GM12864 (cell line): ENCODE measurements around the gene MIS12.

Experiments
- DNase-seq: peaks from one replicate; pipeline ENCODE4 v3.0.0-alpha.2; 2011; ENCODE audit warnings: low read depth
- H3K4me3 ChIP-seq: 2 replicates; pipeline ENCODE4 v1.5.1; 2011; ENCODE audit warnings: mild to moderate bottlenecking, low read depth, low read length, control low read depth
- CTCF ChIP-seq: IDR thresholded peaks from 2 replicates; pipeline ENCODE4 v1.5.1; 2011; ENCODE audit warnings: low read depth, mild to moderate bottlenecking, moderate library complexity, low read length, control low read depth, inconsistent platforms; ENCODE audit errors: missing control alignments

MIS12 gene

GRCh38 chr17:5486206-5487124, at the start of gene MIS12:
TSS of gene MIS12 (plus strand) at chr17:5486566. CDS start at chr17:5488863, 2,297 bp downstream.
- no peak for TF ChIP-seq CTCF
- H3K4me3 ChIP-seq = peak within 1 kb of the TSS; percentile 96
- peak; percentile 97 for DNase-seq

- peak overlapping the region; percentile 87 for H3K4me3 ChIP-seq
- no peak for DNase-seq
- TF ChIP-seq CTCF = no peak
Measured at GRCh38 chr17:5437721-5438317, 48.5 kb upstream of the MIS12 start.

GRCh38 chr17:5438716-5439445, 47.5 kb upstream of the MIS12 start, which contains the start of gene C1QBP:
TSS of gene C1QBP (minus strand) at chr17:5439155. CDS start at chr17:5439073, 82 bp downstream.
- DNase-seq = peak; percentile 78
- peak within 1 kb of the TSS; percentile 87 for H3K4me3 ChIP-seq
- peak; percentile 97 for TF ChIP-seq CTCF

- TF ChIP-seq CTCF = no peak
- H3K4me3 ChIP-seq = peak overlapping the region; percentile 87
- DNase-seq = no peak
Measured at GRCh38 chr17:5439446-5439764, 47.0 kb upstream of the MIS12 start.

GRCh38 chr17:5443728-5444127, 42.6 kb upstream of the MIS12 start:
- DNase-seq = no peak
- no peak overlapping the region for H3K4me3 ChIP-seq
- no peak for TF ChIP-seq CTCF

GRCh38 chr17:5444209-5444608, 42.2 kb upstream of the MIS12 start:
- TF ChIP-seq CTCF = no peak
- DNase-seq = no peak
- H3K4me3 ChIP-seq = no peak overlapping the region
